NCI-H1436 (cell line): ENCODE results near the gene ZNF629.
A peak's percentile ranks its signal among the peaks of the same experiment; 100 is the strongest.

Source experiments
- DNase-seq: peaks from one replicate; lab custom pipeline; 2025; lab: John Stamatoyannopoulos, UW

Gene ZNF629

GRCh38 chr16:30748634-30749445 is 38.2 kb downstream of the ZNF629 start:
- DNase-seq = no peak

- peak; percentile 98 for DNase-seq
Measured at GRCh38 chr16:30747799-30748633, 39.0 kb downstream of the ZNF629 start, which contains the start of gene PHKG2. PHKG2 (plus strand) TSS chr16:30748425; CDS start chr16:30748821, 396 bp downstream.

DNA sequence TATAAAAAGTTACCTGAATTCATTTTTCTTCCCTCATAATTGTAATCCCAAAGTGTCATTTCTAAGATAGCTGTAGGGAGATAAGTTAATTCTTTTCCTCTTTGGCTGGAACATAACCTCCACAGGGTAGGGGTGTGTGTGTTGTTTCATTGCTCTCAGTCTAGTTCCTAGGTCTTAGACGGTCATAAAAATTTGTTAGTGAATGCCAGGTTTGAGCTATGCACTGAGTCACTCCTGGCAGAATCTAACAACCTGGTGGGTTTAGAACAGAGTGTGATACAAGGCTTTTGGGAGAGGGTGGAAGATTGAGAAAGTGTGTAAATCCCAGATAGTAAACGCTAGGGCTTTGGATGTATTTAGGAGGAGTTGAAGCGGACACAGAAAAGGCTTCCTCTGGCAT is 39.7 kb downstream of the ZNF629 start:
- DNase-seq = no peak

GRCh38 chr16:30746638-30747175 is 40.3 kb downstream of the ZNF629 start:
- no peak for DNase-seq

GRCh38 chr16:30745082-30745481 is 41.9 kb downstream of the ZNF629 start:
- DNase-seq = no peak

GRCh38 chr16:30744183-30744582 is 42.8 kb downstream of the ZNF629 start:
- no peak for DNase-seq

- DNase-seq = no peak
Measured at GRCh38 chr16:30743716-30744115, 43.3 kb downstream of the ZNF629 start.

DNA sequence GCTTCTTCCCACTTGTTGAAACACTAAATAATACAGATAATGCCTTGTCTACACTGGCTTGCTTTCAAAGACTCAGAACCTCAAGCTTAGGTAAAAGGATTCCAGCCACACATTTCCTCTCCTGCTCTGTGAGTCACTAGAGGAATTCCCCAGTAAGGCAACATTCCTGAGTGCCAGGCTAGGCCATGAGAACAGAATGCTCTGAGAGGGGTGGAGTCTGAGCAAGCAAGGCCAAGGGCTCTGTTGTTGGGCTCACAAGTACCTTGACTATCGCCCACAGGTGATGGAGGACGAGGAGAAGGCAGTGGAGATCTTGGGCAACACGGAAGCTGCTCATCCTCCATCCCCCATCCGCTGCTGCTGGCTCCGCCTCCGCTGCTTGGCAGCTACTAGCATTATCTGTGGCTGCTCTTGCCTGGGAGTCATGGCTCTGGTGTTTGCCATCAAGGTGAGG is 45.5 kb downstream of the ZNF629 start:
- no peak for DNase-seq

DNA sequence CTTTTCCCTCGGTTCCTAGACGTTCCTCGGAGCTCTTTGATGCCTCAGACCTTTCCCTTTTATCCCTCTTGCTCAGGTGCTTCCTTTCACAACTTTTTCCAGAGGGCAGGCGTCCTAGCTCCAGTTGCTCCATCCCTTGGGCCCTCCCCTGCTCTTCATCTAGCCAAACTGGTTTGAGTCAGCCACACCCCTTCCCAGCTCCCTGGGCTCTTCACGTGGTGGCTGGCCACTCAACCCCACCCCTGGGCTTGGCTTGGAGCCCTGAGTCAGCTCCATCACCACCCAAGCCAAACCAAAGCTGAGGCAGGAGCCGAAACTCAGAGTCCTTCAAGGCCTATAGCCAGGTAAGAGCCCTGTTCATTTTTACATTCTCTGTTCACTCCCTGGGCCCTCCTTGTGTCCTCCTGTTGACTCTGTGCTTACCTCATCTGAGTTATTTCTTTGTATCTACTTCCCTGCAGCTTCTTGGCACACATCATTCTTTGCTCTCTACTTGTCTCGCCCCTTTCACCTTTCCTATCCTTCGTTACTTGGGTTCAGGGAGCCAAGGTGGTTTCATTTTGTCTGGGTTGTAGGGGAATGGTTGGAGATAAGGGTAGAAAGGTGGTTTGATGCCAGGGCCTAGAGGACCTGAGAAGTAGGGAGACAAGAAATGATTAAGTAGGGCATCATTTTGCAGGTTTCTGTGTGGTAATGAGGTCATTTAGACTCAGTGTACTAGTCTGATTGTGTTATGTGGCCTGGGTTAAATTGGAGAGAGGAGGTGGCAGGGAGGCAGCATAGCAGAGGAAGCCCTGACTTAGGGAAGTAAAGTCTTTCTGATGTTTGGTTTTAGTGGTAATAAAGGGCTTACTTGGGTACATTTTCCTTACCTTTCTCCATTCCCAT is 46.4 kb downstream of the ZNF629 start:
- no peak for DNase-seq

DNA sequence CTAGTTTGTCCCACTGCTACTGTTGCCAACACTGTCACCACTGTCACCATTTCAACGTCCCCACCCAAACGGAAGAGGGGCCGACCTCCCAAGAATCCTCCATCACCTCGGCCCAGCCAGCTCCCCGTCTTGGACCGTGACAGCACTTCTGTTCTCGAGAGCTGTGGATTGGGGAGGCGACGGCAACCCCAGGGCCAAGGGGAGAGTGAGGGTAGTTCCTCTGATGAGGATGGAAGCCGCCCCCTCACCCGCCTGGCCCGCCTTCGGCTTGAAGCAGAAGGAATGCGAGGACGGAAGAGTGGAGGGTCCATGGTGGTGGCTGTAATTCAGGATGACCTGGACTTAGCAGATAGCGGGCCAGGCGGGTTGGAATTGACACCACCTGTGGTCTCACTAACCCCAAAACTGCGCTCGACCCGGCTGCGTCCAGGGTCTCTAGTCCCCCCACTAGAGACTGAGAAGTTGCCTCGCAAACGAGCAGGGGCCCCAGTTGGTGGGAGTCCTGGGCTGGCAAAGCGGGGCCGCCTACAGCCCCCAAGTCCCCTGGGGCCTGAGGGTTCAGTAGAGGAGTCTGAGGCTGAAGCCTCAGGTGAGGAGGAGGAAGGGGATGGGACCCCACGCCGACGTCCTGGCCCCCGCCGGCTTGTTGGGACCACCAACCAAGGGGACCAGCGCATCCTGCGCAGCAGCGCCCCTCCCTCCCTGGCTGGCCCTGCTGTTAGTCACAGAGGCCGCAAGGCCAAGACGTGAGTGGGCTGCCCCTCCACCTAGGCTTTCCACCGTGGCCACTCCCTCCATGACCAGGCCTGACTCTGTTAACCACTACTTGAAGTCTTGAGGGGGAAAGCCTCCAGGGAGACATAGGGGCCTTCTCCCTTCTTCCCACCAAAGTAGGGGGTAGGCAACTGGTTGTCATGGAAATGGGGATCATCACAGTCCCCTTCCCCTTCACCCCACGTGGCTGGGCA is 47.7 kb downstream of the ZNF629 start:
- DNase-seq = no peak

DNA sequence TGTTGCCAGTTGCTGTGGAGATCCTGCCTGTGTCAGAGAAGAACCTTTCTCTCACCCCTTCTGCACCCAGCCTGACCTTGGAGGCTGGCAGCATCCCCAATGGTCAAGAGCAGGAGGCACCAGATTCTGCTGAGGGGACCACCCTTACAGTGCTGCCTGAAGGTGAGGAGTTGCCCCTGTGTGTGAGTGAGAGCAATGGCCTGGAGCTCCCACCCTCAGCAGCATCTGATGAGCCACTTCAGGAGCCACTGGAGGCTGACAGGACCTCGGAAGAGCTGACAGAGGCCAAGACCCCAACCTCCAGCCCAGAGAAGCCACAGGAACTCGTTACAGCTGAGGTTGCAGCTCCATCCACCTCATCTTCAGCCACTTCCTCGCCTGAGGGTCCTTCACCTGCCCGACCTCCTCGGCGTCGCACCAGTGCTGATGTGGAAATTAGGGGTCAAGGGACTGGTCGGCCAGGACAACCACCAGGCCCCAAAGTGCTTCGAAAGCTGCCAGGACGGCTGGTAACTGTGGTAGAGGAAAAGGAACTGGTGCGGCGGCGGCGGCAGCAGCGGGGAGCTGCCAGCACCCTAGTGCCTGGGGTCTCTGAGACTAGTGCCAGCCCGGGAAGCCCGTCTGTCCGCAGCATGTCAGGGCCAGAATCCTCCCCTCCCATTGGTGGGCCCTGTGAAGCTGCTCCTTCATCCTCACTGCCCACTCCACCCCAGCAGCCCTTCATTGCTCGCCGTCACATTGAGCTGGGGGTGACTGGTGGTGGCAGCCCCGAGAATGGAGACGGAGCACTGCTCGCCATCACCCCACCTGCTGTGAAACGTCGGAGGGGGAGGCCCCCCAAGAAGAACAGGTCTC is 49.0 kb downstream of the ZNF629 start:
- DNase-seq = no peak

- no peak for DNase-seq
Measured at GRCh38 chr16:30736995-30737793, 49.8 kb downstream of the ZNF629 start.

GRCh38 chr16:30731411-30731810 is 55.6 kb downstream of the ZNF629 start:
- no peak for DNase-seq

GRCh38 chr16:30728899-30729672 is 57.9 kb downstream of the ZNF629 start:
- no peak for DNase-seq
